GM21576 (cell line): Measurements from ENCODE around the gene TRMT10A.

ENCODE experiments used
- ATAC-seq: cut with Tn5 transposase; IDR thresholded peaks from one replicate; pipeline ENCODE4 v1.9.1; 2021; ENCODE audit warnings: mild to moderate bottlenecking, moderate library complexity; ENCODE audit not compliant: unreplicated experiment

The TRMT10A gene, protein sequence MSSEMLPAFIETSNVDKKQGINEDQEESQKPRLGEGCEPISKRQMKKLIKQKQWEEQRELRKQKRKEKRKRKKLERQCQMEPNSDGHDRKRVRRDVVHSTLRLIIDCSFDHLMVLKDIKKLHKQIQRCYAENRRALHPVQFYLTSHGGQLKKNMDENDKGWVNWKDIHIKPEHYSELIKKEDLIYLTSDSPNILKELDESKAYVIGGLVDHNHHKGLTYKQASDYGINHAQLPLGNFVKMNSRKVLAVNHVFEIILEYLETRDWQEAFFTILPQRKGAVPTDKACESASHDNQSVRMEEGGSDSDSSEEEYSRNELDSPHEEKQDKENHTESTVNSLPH

GRCh38 chr4:99563310-99564186, at the start of gene TRMT10A:
TRMT10A (minus strand) TSS chr4:99564039; CDS start chr4:99559338, 4,701 bp downstream.
- peak; percentile 96 for ATAC-seq

GRCh38 chr4:99612704-99613103, 48.9 kb upstream of the TRMT10A start:
- no peak for ATAC-seq

DNA sequence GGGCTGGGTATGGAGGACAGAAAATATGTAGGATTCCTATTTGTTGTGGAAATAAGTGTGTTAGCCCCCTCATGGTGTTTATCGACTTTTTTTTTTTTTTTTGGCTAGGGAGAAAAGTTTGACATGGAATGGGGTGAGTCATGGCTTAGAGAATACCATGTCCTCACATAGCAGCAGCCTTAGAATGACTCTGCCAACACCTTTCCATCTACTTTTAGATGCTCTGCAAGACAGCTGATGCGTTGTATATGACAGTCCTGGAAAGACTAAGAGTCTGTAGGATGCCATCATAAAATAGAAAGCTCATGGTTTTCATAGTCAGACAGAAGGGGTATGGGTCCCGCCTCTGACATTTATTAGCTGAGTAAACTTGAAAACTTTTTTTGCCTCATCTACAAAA, 48.4 kb upstream of the TRMT10A start:
- ATAC-seq: no peak

GRCh38 chr4:99610605-99611175, 46.9 kb upstream of the TRMT10A start:
- ATAC-seq: no peak

DNA sequence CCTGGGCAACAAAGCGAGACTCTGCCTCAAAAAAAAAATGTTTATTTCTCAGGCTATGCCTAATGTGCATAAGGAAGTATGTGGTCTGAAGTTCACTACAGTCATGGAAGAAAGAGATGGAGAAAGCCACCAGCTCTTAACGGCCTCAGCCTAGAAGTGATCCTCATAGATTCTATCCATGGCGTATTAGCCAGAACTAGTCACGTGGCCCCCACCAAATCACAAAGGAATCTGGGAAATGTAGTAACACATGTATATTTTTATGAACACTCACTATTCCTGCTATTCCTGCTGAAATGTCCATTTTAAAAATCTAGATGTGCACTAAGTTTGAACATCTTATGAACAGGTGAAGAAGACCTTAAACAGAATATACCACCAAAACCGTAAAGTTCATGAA, 44.6 kb upstream of the TRMT10A start:
- ATAC-seq: no peak

- ATAC-seq: no peak
Observed at GRCh38 chr4:99606716-99607115, 42.9 kb upstream of the TRMT10A start.

DNA sequence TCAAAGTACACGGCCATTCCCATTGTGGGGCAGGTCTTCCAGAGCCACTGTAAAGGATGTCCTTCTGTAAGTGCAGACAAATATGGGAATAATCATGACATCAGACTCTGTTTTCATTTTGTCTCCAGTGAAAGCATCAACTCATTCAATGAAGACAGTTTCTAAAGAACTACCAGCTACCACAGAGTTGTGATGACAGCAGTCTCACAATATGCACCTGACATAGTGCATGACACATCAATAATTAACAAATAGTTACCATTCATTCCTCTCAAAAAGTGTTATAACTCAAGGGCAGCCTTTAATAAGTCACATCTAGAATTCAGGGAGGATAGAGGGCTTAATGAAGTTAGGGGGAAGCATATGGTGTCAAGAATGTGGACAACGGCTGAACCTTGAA, 31.0 kb upstream of the TRMT10A start:
- no peak for ATAC-seq

GRCh38 chr4:99593781-99594641, 30.2 kb upstream of the TRMT10A start:
- ATAC-seq: no peak

DNA sequence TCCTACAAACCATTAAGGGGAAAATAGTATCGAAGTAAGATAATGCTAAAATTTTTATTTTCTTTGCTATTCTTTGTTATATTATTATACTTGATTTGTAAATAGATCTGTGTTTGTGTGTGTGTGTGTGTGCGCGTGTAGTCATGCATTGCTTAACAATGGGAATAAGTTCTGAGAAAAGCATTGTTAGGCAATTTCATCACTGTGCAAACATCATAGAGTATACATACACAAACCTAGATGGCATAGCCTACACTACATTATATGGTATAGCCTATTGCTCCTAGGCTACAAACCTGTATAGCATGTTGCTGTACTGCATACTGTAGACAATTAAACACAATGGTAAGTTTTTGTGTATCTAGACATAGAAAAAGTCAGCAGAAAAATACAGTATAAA, 27.9 kb upstream of the TRMT10A start:
- ATAC-seq: no peak

DNA sequence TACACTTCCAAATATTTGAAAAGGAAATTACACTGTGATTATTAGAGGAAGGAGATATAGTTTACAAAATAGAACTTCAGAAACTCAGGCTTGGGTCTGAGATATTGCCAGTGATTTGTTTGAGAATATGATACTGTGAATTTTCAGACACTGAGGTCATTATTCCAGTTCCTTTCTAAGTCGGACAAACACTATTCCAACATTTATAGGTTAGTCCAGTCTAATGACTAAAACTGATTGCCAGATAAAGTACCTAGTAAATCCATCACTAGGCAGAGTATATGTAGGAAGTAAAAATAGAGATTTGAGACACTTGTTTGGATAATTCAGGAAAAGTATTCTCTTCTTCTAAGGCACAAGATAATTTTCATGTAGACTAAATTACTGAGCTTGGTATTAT, 24.0 kb upstream of the TRMT10A start:
- ATAC-seq: no peak

GRCh38 chr4:99587309-99587708, 23.5 kb upstream of the TRMT10A start:
- no peak for ATAC-seq

DNA sequence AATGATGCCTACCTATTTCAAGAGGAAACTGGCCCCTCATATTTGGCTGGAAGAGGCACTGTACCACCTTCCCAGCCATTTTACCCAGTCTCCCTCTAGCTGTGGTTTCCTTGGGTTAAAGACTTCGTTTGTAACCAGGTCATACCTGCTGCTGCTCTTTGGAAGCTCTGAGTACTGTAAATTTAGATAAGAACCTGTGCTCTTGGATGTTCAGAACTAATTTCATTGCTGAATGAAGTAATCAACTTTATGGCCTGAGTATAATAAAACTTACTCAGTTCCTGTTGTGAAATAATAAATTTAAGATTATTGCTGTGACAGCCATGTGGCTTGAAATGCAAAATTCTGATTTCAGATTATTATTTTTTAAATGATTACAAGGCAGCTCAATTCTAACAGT, 23.0 kb upstream of the TRMT10A start:
- no peak for ATAC-seq

DNA sequence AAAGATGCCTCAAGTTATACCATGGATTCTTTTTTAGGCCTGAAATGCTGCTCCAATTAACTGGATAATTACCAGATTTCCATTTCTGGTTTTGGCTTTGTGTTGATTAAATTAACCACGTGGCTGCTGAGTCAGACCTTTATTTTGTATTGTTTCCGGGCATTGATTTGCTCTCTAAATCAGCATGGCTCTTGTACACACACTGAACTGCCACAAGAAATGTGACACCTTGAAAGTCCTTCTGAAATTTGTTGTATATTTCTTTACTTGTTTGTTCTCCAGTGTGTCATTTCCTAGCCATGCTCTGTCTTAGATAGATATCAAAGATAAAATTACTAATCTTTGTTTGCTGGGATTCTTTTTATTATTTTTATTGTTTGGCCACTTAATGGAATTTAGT, 22.5 kb upstream of the TRMT10A start:
- no peak for ATAC-seq

DNA sequence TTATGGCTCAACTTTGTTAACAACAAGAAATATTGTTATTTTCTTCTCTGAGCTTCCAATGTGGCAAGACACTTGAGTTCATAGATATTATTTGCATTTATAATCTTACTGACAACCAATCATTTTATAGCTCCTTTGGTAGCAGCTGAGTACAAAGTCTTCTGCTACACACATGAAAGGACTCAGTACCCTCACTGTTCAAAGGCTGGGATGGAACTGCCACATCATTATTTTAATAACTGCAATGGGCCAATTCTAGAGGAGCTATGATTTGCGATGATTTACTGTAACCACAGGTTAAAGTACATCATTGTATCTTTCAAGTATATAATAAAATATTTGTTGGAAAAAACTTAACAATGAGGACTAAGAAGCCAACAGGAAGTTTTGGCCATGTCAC, 21.7 kb upstream of the TRMT10A start:
- no peak for ATAC-seq

DNA sequence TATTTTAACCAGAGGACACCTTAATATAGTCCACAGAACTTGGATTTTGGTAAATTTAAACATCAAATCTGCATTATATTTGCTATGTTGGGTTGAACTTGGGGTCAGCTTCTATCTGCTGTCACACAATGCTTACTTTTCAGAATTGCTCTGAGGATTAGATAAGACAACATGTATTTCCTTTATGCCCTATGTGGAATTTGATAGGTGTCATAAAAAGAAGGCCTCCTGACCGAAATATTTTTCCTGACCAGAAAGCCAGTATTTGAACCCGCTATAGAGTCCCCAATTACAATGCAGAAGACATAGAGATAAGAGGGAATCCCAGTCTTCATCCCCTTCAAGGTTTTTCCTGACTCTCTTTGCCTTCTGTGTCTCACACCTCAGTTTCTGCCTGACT, 14.9 kb upstream of the TRMT10A start:
- no peak for ATAC-seq

- ATAC-seq: peak; percentile 72
Observed at GRCh38 chr4:99574530-99575324, 10.9 kb upstream of the TRMT10A start, which contains the start of gene MTTP. MTTP (plus strand) TSS chr4:99574824; CDS start chr4:99574910, 86 bp downstream.

GRCh38 chr4:99573735-99574368, 10.0 kb upstream of the TRMT10A start:
- ATAC-seq: no peak

DNA sequence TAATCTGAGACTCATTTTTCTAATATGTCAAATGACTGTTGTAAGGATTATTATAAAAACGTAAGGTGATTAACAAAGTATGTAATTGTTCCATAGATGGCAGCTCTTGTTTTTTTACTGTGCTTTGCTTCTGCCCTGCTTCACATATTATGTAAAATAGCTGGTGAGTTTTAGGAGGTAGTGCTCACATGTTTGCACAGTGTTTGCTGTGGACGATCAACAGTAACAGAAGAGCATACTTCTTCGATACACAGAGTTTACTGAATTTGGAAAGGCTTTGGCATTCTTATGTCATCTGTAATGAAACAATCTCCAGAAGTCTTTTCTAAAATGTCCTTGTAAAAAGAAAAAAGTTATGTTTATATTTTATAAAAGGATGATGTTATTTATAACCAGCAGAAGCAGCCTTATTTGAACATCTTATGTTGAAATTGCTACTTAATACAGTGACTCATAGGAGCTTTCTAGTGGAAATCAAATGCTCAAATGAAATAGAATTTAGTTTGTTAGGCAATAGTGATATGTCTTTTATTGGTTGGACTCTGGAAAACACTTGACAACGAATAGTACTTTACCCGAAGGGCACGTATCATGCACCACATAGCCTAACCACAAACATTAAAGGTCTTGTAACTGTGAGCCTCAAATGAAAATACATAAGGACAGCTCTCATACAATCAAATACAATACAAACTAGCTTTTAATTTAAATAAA, 8.8 kb upstream of the TRMT10A start:
- no peak for ATAC-seq

- no peak for ATAC-seq
Observed at GRCh38 chr4:99571883-99572282, 8.0 kb upstream of the TRMT10A start.
